A549 (cell line): ENCODE measurements around the gene CHRD. TPM values are rescaled to one million over a fixed set of nuclear protein-coding genes. Genes with fewer than 3 reads are reported as not detected.

Experiments
- ATAC-seq, 2 experiments: fragments of 200-7000 bp in 1 of 2; fragments of >200 bp in 1 of 2; cut with Nextera tagmentation in 1 of 2; cut with Tn5 transposase in 1 of 2; 3 replicates each; pipeline versions ENCODE4 v1.8.0 to v1.9.1; 2018 to 2020; ENCODE audit warnings: mild to moderate bottlenecking in 1 of 2, moderate library complexity in 1 of 2
- CTCF ChIA-PET: fragments of 300-600 bp; sonication (Branson Sonifier 250); formaldehyde crosslinking; extraction: SDS; loops from one replicate; lab custom pipeline; 2021; ENCODE audit warnings: antibody characterized with exemption, inconsistent platforms; lab: Yijun Ruan, JAX
- POLR2A ChIA-PET: fragments of 350-600 bp; formaldehyde crosslinking; extraction: SDS; loops from one replicate; lab custom pipeline; 2021; ENCODE audit warnings: antibody characterized with exemption, inconsistent platforms; lab: Yijun Ruan, JAX
- DNase-seq, 2 experiments: peaks; one replicate each; pipeline versions ENCODE4 v3.0.0 to v3.0.0-alpha.2; 2011 to 2016; ENCODE audit warnings: low read depth in 1 of 2, low spot score in 1 of 2
- FAIRE-seq: peaks from 2 replicates; lab custom pipeline; 2011; peaks lifted over from hg19 to GRCh38; lab: Jason Lieb, UNC
- H3K27ac ChIP-seq, 2 experiments: fragments of >200 bp; sonication (Bioruptor Twin); formaldehyde crosslinking; 3 replicates each; pipeline ENCODE4 v1.5.1; 2016 to 2017
- H3K4me1 ChIP-seq: fragments of >200 bp; sonication (Bioruptor Twin); formaldehyde crosslinking; 3 replicates; pipeline ENCODE4 v1.6.1; 2016
- H3K4me2 ChIP-seq: fragments of >200 bp; sonication (Bioruptor Twin); formaldehyde crosslinking; 3 replicates; pipeline ENCODE4 v1.6.1; 2016
- H3K4me3 ChIP-seq: fragments of >200 bp; sonication (Bioruptor Twin); formaldehyde crosslinking; 3 replicates; pipeline ENCODE4 v1.5.1; 2016
- H3K9me3 ChIP-seq: fragments of >200 bp; sonication (Bioruptor Twin); formaldehyde crosslinking; 3 replicates; pipeline ENCODE4 v1.6.1; 2016
- CEBPB ChIP-seq, 2 experiments: fragments of >200 bp in 1 of 2; sonication (Bioruptor Twin) in 1 of 2; formaldehyde crosslinking in 1 of 2; IDR thresholded peaks; 2 replicates each; pipeline ENCODE4 v1.6.1; 2012 to 2016
- CHD2 ChIP-seq: fragments of 150-350 bp; IDR thresholded peaks from 2 replicates; pipeline ENCODE4 v1.6.1; 2014; ENCODE audit warnings: low read length; ENCODE audit not compliant: partially characterized antibody
- CHD4 ChIP-seq: fragments of 200-600 bp; sonication (generic); IDR thresholded peaks from 2 replicates; pipeline ENCODE4 v1.6.1; 2016; ENCODE audit warnings: antibody characterized with exemption, mild to moderate bottlenecking, borderline replicate concordance
- CTCF ChIP-seq: fragments of >200 bp; sonication (Bioruptor Twin); formaldehyde crosslinking; IDR thresholded peaks from 3 replicates; pipeline ENCODE4 v1.5.1; 2016
- FOSL2 ChIP-seq, 2 experiments: fragments of 450-650 bp in 1 of 2; fragments of >200 bp in 1 of 2; sonication (Bioruptor Twin) in 1 of 2; formaldehyde crosslinking; IDR thresholded peaks; 2 replicates each; pipeline versions ENCODE4 v1.5.0 to v1.6.1; 2016 to 2020; ENCODE audit warnings: mild to moderate bottlenecking in 1 of 2, moderate library complexity in 1 of 2
- HOXA7 ChIP-seq: fragments of 250-450 bp; sonication (Bioruptor Pico); IDR thresholded peaks from 2 replicates; pipeline ENCODE4 v1.5.0; 2020; ENCODE audit warnings: mild to moderate bottlenecking, moderate library complexity
- KDM1A ChIP-seq: fragments of 200-600 bp; sonication (generic); IDR thresholded peaks from 2 replicates; pipeline ENCODE4 v1.6.1; 2016; ENCODE audit warnings: low read depth, mild to moderate bottlenecking
- MAFK ChIP-seq: fragments of 450-650 bp; IDR thresholded peaks from 2 replicates; pipeline ENCODE4 v1.6.1; 2014; ENCODE audit not compliant: partially characterized antibody
- MYC ChIP-seq: IDR thresholded peaks from 2 replicates; pipeline ENCODE4 v1.6.1; 2012; ENCODE audit warnings: mild to moderate bottlenecking, inconsistent platforms, low read length, improper control_type of control experiment, borderline replicate concordance
- NFE2L2 ChIP-seq: fragments of 150-350 bp; conservative IDR thresholded peaks from 2 replicates; pipeline ENCODE4 v1.6.1; 2014; ENCODE audit warnings: low read length
- RAD21 ChIP-seq, 2 experiments: fragments of >200 bp in 1 of 2; sonication (Bioruptor Twin) in 1 of 2; formaldehyde crosslinking in 1 of 2; IDR thresholded peaks in 1 of 2; conservative IDR thresholded peaks in 1 of 2; 2 replicates in 1 of 2; 3 replicates in 1 of 2; pipeline ENCODE4 v1.6.1; 2012 to 2018; ENCODE audit warnings: inconsistent platforms in 1 of 2
- REST ChIP-seq: fragments of 200-600 bp; sonication (generic); IDR thresholded peaks from 2 replicates; pipeline ENCODE4 v1.6.1; 2016; ENCODE audit warnings: antibody characterized with exemption, mild to moderate bottlenecking, moderate library complexity
- WGBS: methylation state at CpG from one replicate; pipeline ENCODE4 v1.1.6; 2017; ENCODE audit errors: missing lambda C conversion rate; 5-methylcytosine and 5-hydroxymethylcytosine counted together
- polyA plus RNA-seq, 4 experiments: library from polyadenylated mRNA; depleted of rRNA in 3 of 4; stranded (reverse); fragments of >200 nt; fragmentation: RNase III in 1 of 4; extraction: RNeasy Plus Mini Kit Qiagen cat#74134 plus additional on column Dnase treatment in 1 of 4; gene quantifications; 2 replicates in 3 of 4; 3 replicates in 1 of 4; pipeline ENCODE4 v1.2.3, GENCODE V29; 2011 to 2017
- TF ChIP-seq, protein P1 (sequence below): fragments of >200 bp; sonication (Bioruptor Twin); formaldehyde crosslinking; IDR thresholded peaks from 3 replicates; pipeline ENCODE4 v1.6.1; 2016
- TF ChIP-seq, protein P2 (sequence below): fragments of 150-350 bp; IDR thresholded peaks from 2 replicates; pipeline ENCODE4 v1.6.1; 2014; ENCODE audit warnings: low read depth, mild to moderate bottlenecking, low read length

The CHRD gene
- polyA plus RNA-seq, 2 of the 4 experiments (the other 2 are of a cell fraction), result 0.13 to 0.19 TPM

DNA sequence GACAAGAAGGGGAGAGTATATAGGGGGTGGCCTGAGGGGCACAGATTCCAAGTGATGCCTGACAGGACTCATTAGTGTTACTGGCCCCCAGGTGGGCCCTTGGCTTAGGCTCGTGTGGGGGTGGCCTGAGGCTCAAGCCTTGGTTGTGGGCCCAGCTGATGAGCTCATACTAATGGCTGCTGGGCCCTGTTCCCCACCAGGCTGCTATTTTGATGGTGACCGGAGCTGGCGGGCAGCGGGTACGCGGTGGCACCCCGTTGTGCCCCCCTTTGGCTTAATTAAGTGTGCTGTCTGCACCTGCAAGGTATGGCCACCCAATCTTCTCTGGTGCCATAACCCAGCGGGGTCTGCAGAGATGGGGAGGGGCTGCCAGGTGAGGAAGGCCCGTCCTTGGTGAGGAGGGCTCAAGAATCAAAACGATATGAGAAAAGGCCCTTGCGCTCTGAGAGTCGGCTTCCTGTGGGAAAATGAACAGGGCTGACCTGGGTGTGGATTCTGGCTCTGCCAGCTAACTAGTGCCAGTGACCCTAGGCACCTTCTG lies 7.4 kb downstream of the CHRD start:
- ATAC-seq (no peak), FAIRE-seq (no peak), DNase-seq (no peak)
- Histone ChIP-seq H3K4me2 (no peak overlapping the region), H3K4me3 (no peak overlapping the region), H3K9me3 (no peaks in the 10 kb centered on the region), H3K4me1 (no peaks in the 10 kb centered on the region), H3K27ac (no peak overlapping the region)
- POLR2A ChIA-PET, result no interaction called here
- 69% methylated on average over 9 of the region's 12 CpGs for whole genome bisulfite sequencing
- TF ChIP-seq HOXA7, result no peak
- no peak for TF ChIP-seq CTCF
- TF ChIP-seq RAD21 (conservative IDR thresholded peaks at IDR 0.05 in 1 of 2, IDR thresholded peaks at IDR 0.05 in 1 of 2), result no peak
- TF ChIP-seq MYC, result no peak
- no peak for TF ChIP-seq KDM1A
- TF ChIP-seq, protein P1, sequence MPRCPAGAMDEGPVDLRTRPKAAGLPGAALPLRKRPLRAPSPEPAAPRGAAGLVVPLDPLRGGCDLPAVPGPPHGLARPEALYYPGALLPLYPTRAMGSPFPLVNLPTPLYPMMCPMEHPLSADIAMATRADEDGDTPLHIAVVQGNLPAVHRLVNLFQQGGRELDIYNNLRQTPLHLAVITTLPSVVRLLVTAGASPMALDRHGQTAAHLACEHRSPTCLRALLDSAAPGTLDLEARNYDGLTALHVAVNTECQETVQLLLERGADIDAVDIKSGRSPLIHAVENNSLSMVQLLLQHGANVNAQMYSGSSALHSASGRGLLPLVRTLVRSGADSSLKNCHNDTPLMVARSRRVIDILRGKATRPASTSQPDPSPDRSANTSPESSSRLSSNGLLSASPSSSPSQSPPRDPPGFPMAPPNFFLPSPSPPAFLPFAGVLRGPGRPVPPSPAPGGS, result no peak
- TF ChIP-seq REST, result no peak
- TF ChIP-seq FOSL2 (IDR thresholded peaks at IDR 0.05), result no peak
- no peak for TF ChIP-seq FOSL2 (CRISPR knock-in tag; IDR thresholded peaks at IDR 0.05)
- no peak for TF ChIP-seq CHD4
- TF ChIP-seq CEBPB (IDR thresholded peaks at IDR 0.05), result no peak
- TF ChIP-seq MAFK, result no peak
- CTCF ChIA-PET, result interaction anchor here (0.7 kb wide), 1 partner anchor 126 kb away, joined by 3 read pairs; no protein-coding TSS in a partner anchor

GRCh38 chr3:184388164-184388935 lies 8.5 kb downstream of the CHRD start:
- WGBS, result 48% methylated on average over 5 of the region's 8 CpGs
- H3K4me2 ChIP-seq, result no peak overlapping the region
- DNase-seq (no peak), FAIRE-seq (no peak), ATAC-seq (0 out of 6 replicates have a peak, but pooled peaks of 1 of the 2 experiments have one; percentile 21)
- no peaks in the 10 kb centered on the region for H3K4me1 ChIP-seq
- POLR2A ChIA-PET, result no interaction called here
- TF ChIP-seq, protein P2, sequence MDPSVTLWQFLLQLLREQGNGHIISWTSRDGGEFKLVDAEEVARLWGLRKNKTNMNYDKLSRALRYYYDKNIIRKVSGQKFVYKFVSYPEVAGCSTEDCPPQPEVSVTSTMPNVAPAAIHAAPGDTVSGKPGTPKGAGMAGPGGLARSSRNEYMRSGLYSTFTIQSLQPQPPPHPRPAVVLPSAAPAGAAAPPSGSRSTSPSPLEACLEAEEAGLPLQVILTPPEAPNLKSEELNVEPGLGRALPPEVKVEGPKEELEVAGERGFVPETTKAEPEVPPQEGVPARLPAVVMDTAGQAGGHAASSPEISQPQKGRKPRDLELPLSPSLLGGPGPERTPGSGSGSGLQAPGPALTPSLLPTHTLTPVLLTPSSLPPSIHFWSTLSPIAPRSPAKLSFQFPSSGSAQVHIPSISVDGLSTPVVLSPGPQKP, result no peak
- no peak for TF ChIP-seq CHD2
- TF ChIP-seq NFE2L2, result no peak
- no peaks in the 10 kb centered on the region for H3K9me3 ChIP-seq
- no peak overlapping the region for H3K27ac ChIP-seq
- H3K4me3 ChIP-seq, result no peak overlapping the region
- CTCF ChIA-PET, result interaction anchor here (0.8 to 7.2 kb wide), 4 partner anchors 13 to 173 kb away, joined by 4 to 38 read pairs (median 5); partner anchors contain the start of gene EPHB3
